ENCODE data around the gene L3MBTL4.

L3MBTL4 gene

DNA sequence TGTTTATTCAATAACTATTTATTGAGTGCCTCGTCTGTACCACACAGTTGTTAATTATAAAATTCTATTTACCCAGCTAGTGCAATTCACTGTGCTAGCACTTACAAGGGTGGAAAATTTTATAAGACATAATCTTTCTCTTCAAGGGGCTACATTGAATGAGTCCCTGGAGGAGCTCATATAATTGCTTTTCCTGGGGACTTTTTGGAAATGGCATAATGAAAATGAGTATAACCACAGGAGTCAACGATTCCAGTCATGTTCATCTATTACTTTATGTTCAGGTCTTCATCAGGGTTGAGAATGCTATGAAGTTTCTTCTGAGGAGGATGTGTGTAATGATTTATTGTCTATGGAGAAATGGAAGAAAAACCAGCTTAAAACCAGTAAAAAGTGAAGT is 466.5 kb downstream of the L3MBTL4 start:
- DNase-seq = no peak

- DNase-seq = no peak
Observed at GRCh38 chr18:5944448-5944847, 470.3 kb downstream of the L3MBTL4 start.

DNA sequence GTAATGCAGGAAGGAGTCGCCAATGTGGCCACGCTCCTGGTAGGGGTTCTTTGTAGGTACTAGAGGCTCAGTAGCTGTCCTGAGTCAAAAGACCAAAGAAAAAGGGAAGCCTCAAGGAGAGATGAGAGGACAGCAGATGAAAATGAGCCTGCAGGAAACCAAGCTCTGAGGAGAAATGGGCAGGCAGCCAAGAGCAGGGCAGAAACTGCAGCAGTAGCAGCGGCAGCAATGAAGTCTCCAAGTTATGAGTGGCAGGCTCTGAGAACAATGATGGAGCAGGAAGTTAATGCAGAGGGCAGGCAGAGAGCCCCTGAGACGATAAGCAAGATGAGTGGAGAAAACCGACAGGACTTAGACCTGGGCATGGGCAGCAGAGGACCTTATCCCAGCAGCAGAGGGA is 471.2 kb downstream of the L3MBTL4 start:
- no peak for DNase-seq

DNA sequence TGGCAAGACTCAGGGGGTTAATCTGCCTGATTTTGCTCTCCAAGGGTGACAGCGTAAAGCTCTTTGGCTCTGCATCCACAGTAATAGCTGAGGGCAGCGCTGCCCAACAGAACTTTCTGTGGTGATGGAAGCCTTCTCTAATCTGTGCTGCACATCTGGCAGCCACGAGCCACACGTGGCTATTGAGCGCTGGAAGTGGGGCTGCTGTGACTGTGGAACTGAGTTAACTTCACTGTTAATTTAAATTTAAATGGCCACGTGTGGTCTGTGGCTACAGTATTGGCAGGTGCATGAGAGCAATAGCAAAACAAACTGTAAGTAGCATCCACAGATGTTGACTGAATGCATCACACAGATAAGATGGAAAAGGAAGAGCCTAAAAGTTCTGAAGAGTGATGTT is 472.1 kb downstream of the L3MBTL4 start:
- no peak for DNase-seq

DNA sequence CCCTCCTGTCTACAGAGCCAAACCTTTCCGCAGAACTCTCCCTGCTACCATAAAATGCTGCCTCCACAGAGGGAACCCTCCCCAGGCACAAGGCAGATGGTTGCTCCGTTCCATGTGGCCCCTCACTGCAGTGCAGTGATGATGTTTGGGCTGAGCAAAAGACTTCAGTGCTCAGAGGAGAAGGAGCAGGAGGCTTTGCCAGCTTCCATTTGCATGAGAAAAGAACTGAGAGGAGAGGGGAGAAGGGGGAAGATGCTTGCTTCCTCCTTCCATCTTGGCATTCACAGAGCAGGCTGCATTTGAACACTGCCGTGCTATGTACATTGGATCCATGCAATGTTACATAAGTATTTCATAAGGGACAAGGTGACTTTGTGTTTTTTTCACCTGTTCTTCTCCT is 472.8 kb downstream of the L3MBTL4 start:
- DNase-seq = no peak

DNA sequence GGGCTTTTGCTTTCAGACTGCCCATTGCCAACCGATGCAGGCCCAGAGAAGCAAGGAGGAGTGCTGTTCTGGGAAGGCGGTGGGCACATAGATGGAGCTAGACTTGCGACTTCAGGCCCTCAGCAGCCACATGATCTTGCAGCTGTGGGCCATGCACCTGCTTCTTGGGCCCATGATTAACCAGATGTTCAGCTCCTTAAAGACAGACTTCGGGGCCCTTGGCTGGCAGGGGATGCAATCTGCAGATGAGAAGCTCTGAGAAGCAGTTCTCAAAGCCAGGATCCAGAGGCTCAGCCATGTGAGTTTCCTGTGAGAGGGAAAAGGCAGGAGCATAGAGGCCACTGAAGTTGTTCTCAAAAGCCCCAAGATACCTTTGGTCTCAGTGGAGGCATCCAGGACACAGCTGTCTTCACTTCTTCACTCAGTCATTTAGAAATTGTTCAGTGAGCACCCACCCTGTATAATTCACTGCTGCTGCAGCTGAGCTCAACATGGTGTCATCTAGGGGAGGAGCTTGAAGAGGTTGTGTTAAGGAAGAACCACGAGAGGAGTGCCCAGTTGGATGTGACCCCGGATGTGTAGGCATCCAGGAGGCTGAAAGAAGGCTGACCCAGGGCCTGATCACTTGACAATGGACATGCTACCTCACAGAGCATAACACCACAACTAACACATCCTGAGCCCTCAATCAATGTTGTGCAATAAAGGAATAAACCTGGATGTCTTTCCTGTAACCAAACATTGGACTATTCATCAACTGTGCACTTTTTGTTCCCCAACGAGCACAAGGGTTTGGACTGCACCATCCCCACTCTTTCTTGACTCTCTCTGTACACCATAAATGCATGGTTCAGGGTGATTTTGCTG is 474.7 kb downstream of the L3MBTL4 start:
- no peak for DNase-seq

- no peak for DNase-seq
Observed at GRCh38 chr18:5937795-5938194, 476.9 kb downstream of the L3MBTL4 start.

GRCh38 chr18:5937121-5937520 is 477.6 kb downstream of the L3MBTL4 start:
- no peak for DNase-seq

DNA sequence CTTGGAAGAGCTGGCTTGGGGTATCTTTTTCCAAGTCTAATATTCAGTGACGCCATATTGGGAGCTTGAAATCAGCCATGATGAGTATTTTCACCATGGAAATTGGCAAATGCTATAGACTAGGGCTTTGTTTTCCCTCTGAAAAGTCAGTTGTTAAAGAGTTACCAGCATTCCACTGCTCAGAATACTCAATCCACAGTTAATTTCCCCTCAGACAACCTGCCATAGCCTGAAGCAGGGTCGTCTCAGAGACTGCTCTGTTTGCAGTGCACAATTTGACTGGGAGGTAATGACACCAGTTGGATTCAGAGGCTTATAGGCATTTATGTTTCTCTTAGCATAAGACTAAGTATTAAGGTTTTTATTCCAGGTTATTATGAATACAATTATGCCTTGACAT is 483.9 kb downstream of the L3MBTL4 start:
- DNase-seq = no peak

GRCh38 chr18:5918205-5918858 is 496.4 kb downstream of the L3MBTL4 start:
- DNase-seq = no peak

GRCh38 chr18:5914951-5915350 is 499.8 kb downstream of the L3MBTL4 start:
- no peak for DNase-seq

- DNase-seq = no peak
Observed at GRCh38 chr18:5914016-5914415, 500.7 kb downstream of the L3MBTL4 start.

DNA sequence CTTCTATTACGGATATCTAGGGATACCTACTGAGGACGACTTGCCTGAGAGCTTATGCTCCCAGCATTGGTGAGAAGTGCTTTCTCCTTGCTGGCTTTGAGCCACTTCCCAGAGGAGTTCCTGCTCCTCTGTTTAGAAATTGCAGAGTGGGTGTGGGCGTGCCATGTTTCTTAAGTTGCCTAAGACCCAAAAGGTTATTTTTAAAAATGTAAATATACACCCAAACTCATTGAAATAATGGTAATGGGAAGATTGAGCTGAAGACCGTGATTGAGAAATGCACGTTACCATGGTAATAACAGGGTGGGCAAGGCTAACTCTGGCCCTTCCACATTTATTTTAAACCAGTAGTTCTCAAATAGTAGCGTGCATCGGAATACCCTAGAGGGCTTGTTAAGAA is 502.1 kb downstream of the L3MBTL4 start:
- no peak for DNase-seq

DNA sequence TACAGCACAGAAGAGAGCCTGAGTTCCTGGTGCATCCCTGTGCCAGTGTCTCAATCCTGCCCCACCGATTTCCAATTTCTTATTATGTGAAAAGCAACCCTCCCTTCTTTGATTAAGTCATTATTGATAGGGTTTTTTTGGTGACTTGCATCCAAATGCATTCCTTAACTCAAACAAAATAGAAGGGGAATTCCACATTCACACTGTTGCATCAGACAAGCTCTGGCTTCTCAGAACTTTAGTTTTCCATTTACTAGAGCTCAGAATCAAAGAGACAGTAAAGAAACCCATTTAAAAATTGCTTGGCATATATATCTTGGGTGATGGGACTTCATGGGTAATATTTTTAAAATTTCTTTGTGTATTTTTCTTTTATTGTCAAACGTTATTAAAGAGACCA is 505.6 kb downstream of the L3MBTL4 start:
- no peak for DNase-seq

Data from NCI-H146 (cell line).